Panc1 (cell line): ENCODE measurements around the gene FOXR1. TPM values are rescaled to one million over a fixed set of nuclear protein-coding genes. Genes with fewer than 3 reads are reported as not detected.

ENCODE experiments used
- ATAC-seq: fragments of 200-7000 bp; cut with Tn5 transposase; 2 replicates; pipeline ENCODE4 v1.9.1; 2020; ENCODE audit warnings: mild to moderate bottlenecking, moderate library complexity
- BruUV-seq: library from RNA; stranded (reverse); fragments of 400-500 nt; replicated peaks from 2 replicates; lab custom pipeline; 2021; lab: Mats Ljungman, UMichigan
- CTCF ChIA-PET: fragments of 300-600 bp; sonication (Branson Sonifier 250); formaldehyde crosslinking; loops from one replicate; lab custom pipeline; 2022; ENCODE audit warnings: antibody characterized with exemption; lab: Charles Lee
- POLR2A ChIA-PET: fragments of 300-600 bp; sonication (Branson Sonifier 250); formaldehyde crosslinking; loops from one replicate; lab custom pipeline; 2022; ENCODE audit warnings: antibody characterized with exemption; lab: Charles Lee
- DNase-seq: peaks from one replicate; pipeline ENCODE4 v3.0.0-alpha.2; 2010; ENCODE audit warnings: low read depth, low spot score
- H3K27ac ChIP-seq: 2 replicates; pipeline ENCODE4 v1.5.1; 2011; ENCODE audit warnings: mild to moderate bottlenecking, low read length, inconsistent platforms
- H3K27me3 ChIP-seq: fragments of 200-500 bp; sonication (Bioruptor generic); 2 replicates; pipeline ENCODE4 v1.6.0; 2014; ENCODE audit warnings: low read length, inconsistent platforms; ENCODE audit not compliant: control insufficient read depth, insufficient read depth
- H3K36me3 ChIP-seq: fragments of 200-500 bp; sonication (Bioruptor generic); 2 replicates; pipeline ENCODE4 v1.5.1; 2014; ENCODE audit warnings: inconsistent platforms, mild to moderate bottlenecking, low read length, moderate library complexity; ENCODE audit not compliant: control insufficient read depth, insufficient read depth
- H3K4me1 ChIP-seq: 2 replicates; pipeline ENCODE4 v1.5.1; 2011; ENCODE audit warnings: inconsistent platforms, mild to moderate bottlenecking, low read length, moderate library complexity; ENCODE audit not compliant: control insufficient read depth, insufficient read depth
- H3K4me3 ChIP-seq, 2 experiments: 2 replicates each; pipeline ENCODE4 v1.5.1; 2011 to 2012; ENCODE audit warnings: low read depth in 2 of 2, low read length in 2 of 2, mild to moderate bottlenecking in 2 of 2, inconsistent platforms in 1 of 2, moderate library complexity in 1 of 2
- H3K9me3 ChIP-seq: fragments of 200-500 bp; sonication (Bioruptor generic); 2 replicates; pipeline ENCODE4 v1.5.1; 2014; ENCODE audit warnings: low read depth, mild to moderate bottlenecking, inconsistent platforms, low read length, moderate library complexity; ENCODE audit not compliant: control insufficient read depth, insufficient read depth
- CTCF ChIP-seq: fragments of 450-650 bp; IDR thresholded peaks from 2 replicates; pipeline ENCODE4 v1.5.1; 2017; ENCODE audit warnings: mild to moderate bottlenecking
- POLR2AphosphoS5 ChIP-seq: IDR thresholded peaks from 2 replicates; pipeline ENCODE4 v1.6.1; 2012; ENCODE audit warnings: mild to moderate bottlenecking, low read depth, low read length, moderate library complexity
- SIN3A ChIP-seq: IDR thresholded peaks from 2 replicates; pipeline ENCODE4 v1.6.1; 2012; ENCODE audit warnings: low read depth, mild to moderate bottlenecking, low read length, moderate library complexity, borderline replicate concordance; ENCODE audit not compliant: insufficient read depth
- TCF7L2 ChIP-seq: IDR thresholded peaks from 2 replicates; pipeline ENCODE4 v1.6.1; 2011; ENCODE audit warnings: mild to moderate bottlenecking, low read depth, low read length, inconsistent platforms
- in situ Hi-C: cut with HindIII; loops from 2 replicates; pipeline ENCODE4 v1.10.0; 2016; ENCODE audit warnings: low sequenced_read_pairs, low pct_unique_long_range_greater_than_20kb
- intact Hi-C: fragments of 100-400 bp; cut with micrococcal nuclease; formaldehyde crosslinking; loops from one replicate; pipeline ENCODE4 v1.10.0; 2022; ENCODE audit not compliant: unreplicated experiment
- total RNA-seq: library from RNA; stranded (reverse); gene quantifications from one replicate; pipeline ENCODE4 v1.2.1, GENCODE V29; 2021; ENCODE audit not compliant: unreplicated experiment
- TF ChIP-seq, protein P1 (sequence below), 2 experiments: IDR thresholded peaks; 2 replicates each; pipeline ENCODE4 v1.6.1; 2011 to 2012; ENCODE audit warnings: low read depth in 2 of 2, control low read depth in 1 of 2, low read length in 1 of 2, mild to moderate bottlenecking in 1 of 2, moderate library complexity in 1 of 2; ENCODE audit not compliant: insufficient read depth in 1 of 2

FOXR1 gene
- total RNA-seq, 1 experiment from 2014 or later: not detected

DNA sequence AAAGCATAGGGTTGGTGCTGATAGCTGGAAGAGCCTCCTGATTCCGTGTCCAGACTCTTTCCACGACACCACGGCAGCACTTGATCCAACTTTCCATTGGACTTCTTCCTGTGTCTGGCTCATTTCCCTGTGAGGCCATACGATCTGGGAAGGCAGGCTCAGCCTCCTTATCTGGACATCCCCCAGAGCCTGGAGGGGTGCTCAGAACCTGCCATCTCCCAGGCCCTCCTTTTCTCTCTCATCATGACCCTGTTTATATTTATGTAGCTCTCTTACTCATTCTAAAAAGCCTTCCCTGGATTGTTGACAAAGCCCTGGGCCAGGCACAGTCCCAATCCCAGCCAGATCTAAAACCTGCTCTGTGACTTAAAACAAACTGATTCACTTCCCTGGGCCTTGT, 38.1 kb upstream of the FOXR1 start:
- Histone ChIP-seq H3K36me3 (no peaks in the 10 kb centered on the region), H3K27me3 (no peaks in the 10 kb centered on the region), H3K9me3 (no peaks in the 10 kb centered on the region), H3K4me1 (peaks cover 10% of the 10 kb centered on the region), H3K4me3 (no peak overlapping the region), H3K27ac (no peak overlapping the region)
- intact Hi-C loops (loop anchor here (5.0 kb wide), 1 partner anchor 36 kb away; no protein-coding TSS in a partner anchor), in situ Hi-C loops (no loop called here)
- TF ChIP-seq, protein P1, sequence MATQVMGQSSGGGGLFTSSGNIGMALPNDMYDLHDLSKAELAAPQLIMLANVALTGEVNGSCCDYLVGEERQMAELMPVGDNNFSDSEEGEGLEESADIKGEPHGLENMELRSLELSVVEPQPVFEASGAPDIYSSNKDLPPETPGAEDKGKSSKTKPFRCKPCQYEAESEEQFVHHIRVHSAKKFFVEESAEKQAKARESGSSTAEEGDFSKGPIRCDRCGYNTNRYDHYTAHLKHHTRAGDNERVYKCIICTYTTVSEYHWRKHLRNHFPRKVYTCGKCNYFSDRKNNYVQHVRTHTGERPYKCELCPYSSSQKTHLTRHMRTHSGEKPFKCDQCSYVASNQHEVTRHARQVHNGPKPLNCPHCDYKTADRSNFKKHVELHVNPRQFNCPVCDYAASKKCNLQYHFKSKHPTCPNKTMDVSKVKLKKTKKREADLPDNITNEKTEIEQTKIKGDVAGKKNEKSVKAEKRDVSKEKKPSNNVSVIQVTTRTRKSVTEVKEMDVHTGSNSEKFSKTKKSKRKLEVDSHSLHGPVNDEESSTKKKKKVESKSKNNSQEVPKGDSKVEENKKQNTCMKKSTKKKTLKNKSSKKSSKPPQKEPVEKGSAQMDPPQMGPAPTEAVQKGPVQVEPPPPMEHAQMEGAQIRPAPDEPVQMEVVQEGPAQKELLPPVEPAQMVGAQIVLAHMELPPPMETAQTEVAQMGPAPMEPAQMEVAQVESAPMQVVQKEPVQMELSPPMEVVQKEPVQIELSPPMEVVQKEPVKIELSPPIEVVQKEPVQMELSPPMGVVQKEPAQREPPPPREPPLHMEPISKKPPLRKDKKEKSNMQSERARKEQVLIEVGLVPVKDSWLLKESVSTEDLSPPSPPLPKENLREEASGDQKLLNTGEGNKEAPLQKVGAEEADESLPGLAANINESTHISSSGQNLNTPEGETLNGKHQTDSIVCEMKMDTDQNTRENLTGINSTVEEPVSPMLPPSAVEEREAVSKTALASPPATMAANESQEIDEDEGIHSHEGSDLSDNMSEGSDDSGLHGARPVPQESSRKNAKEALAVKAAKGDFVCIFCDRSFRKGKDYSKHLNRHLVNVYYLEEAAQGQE (IDR thresholded peaks at IDR 0.05; ENCODE audit: insufficient read depth in 1 of 2, low read depth in 2 of 2, low read length in 1 of 2): no peak
- TF ChIP-seq POLR2AphosphoS5: no peak
- TF ChIP-seq SIN3A: no peak
- TF ChIP-seq TCF7L2: no peak
- TF ChIP-seq CTCF: no peak
- ATAC-seq: no peak
- ChIA-PET POLR2A (no interaction called here), CTCF (no interaction called here)
- DNase-seq: no peak
- BruUV-seq: no TSS peak

DNA sequence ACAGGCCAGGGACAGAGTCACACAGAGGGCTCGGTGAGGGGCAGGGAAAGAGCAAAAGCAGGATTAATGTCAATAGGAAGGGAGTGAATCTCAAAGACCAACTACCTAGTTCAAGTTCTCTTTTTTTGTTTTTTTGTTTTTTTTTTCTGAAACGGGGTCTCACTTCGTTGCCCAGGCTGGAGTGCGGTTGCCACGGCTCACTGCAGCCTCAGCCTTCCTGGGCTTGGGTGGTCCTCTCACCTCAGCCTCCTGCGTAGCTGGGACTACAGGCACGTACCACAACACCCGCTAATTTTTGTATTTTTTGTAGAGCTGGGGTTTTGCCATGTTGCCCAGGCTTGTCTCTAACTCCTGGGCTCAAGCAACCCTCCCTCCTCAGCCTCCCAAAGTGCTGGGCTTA, 36.2 kb upstream of the FOXR1 start:
- in situ Hi-C loops (no loop called here), intact Hi-C loops (no loop called here)
- TF ChIP-seq, protein P1 (IDR thresholded peaks at IDR 0.05; ENCODE audit: insufficient read depth in 1 of 2, low read depth in 2 of 2, low read length in 1 of 2): no peak
- TF ChIP-seq CTCF: no peak
- no peak for TF ChIP-seq POLR2AphosphoS5
- TF ChIP-seq SIN3A: no peak
- no peak for TF ChIP-seq TCF7L2
- Histone ChIP-seq H3K27me3 (no peaks in the 10 kb centered on the region), H3K4me1 (peaks cover 8% of the 10 kb centered on the region), H3K9me3 (no peaks in the 10 kb centered on the region), H3K27ac (no peak overlapping the region), H3K36me3 (no peaks in the 10 kb centered on the region), H3K4me3 (no peak overlapping the region)
- no peak for ATAC-seq
- POLR2A ChIA-PET: interaction anchor here (0.7 kb wide), 2 partner anchors 98 to 149 kb away, joined by 4 to 15 read pairs; no protein-coding TSS in a partner anchor
- no peak for DNase-seq
- CTCF ChIA-PET: interaction anchor here (0.7 to 1.6 kb wide), 3 partner anchors 144 to 351 kb away, joined by 11 to 14 read pairs (median 11); partner anchors contain the start of gene DDX6
- BruUV-seq: no TSS peak
